Measurements from ENCODE around the gene IGSF10.
A peak's percentile ranks its signal among the peaks of the same experiment; 100 is the strongest.

Gene IGSF10

GRCh38 chr3:151460228-151460627, 633 bp downstream of the IGSF10 start:
- no peak for DNase-seq (ENCODE audit: low spot score)

- DNase-seq (ENCODE audit: low spot score): no peak
These were observed 1.5 kb downstream of the IGSF10 start for GRCh38 chr3:151459358-151459757.

- no peak for DNase-seq (ENCODE audit: low spot score)
These were observed 4.8 kb downstream of the IGSF10 start for GRCh38 chr3:151456065-151456464.

GRCh38 chr3:151452841-151453240, 8.0 kb downstream of the IGSF10 start:
- DNase-seq (ENCODE audit: low spot score): no peak

DNA sequence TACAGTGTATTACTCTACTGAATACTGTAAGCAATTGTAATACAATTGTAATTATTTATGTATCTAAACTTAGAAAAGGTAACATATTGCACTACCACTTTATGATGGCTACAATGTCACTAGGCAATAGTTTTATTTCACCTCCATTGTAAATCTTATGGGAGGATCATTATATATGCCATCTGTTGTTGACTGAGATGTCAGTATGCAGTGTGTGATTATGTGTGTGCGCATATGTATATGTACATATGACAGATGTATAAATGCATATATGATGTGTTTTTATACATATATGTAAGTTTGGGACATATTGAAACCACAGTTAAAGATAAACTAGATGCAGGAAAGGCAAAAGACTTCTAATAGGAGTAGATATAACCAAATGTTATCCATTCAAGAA, 8.5 kb downstream of the IGSF10 start:
- DNase-seq (ENCODE audit: low spot score): no peak

DNA sequence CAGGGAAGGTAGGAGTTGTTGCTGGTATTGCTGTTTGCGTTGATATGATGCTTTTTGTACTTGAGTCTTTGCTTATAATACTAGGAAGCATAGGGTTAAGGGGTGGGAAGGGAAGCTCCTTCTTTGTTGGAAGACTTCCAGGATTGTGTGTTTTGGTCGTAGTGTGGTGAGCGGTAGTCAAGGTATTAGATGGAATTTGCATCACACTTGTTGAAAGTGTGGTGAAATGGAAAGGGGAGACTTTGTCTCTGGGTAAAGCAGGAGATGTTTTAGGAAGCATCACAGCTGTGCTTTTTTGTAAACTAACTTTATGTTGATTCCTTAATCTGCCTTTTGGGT, 14.9 kb downstream of the IGSF10 start:
- no peak for DNase-seq (ENCODE audit: low spot score)

- DNase-seq (ENCODE audit: low spot score): peak; percentile 76
These were observed 15.4 kb downstream of the IGSF10 start for GRCh38 chr3:151445273-151446001.

GRCh38 chr3:151443583-151443982, 17.3 kb downstream of the IGSF10 start:
- DNase-seq (ENCODE audit: low spot score): no peak

DNA sequence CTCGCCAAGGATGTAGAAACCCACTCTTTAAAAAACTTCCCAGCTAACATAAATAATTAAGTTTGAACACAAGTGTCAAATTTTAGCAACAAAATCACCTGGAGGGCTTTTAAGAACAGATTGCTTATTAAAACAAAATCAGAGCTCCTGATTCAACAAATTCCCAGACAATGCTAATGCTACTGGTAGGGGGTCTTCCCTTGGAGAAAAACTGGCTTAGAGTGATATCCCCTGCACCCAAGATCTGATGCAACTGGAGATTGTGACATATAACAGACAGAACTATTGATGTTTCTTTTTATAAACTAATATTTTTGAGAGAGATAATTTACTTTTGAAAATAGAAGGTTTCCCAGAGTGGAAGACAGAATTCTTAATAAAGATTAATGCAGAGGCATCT, 19.9 kb downstream of the IGSF10 start:
- no peak for DNase-seq (ENCODE audit: low spot score)

GRCh38 chr3:151439652-151440125, 21.2 kb downstream of the IGSF10 start:
- peak; percentile 66 for DNase-seq (ENCODE audit: low spot score)

- no peak for DNase-seq (ENCODE audit: low spot score)
These were observed 23.0 kb downstream of the IGSF10 start for GRCh38 chr3:151437906-151438305.

- DNase-seq (ENCODE audit: low spot score): no peak
These were observed 24.0 kb downstream of the IGSF10 start for GRCh38 chr3:151436675-151437446.

DNA sequence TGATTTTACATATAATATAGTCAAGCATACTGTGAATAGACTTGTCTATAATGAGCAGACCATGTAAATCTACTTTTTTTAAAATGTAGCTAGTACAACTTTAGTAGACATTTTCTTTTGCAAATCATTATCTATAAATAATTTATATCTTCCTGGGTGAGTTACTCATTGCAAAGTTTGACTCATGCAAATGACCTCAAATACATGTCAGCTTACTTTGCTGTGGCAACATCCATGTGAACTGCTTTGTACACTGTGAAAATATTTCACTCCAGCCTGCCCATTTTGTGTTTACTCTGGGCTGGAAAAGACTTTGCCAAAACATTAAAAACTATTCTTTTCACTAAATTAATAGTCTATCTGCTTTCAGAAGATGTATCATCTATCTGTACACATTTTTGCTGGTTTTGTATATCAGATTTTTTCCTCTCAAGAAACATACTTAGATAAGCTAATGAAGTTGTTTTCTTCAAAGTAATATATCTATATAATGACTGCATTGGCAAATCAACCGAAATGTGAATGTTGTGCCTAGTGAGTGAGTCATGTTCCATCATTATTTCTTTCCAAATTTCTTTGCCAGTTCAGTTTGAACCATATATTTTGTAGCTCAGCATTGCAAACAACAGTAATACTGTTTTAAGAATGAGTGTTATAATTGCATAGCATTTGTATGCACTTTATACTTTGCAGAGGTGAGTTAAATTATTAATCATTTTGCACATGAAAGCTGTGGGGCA, 26.5 kb downstream of the IGSF10 start:
- DNase-seq (ENCODE audit: low spot score): no peak

- no peak for DNase-seq (ENCODE audit: low spot score)
These were observed 28.1 kb downstream of the IGSF10 start for GRCh38 chr3:151432616-151433372.

DNA sequence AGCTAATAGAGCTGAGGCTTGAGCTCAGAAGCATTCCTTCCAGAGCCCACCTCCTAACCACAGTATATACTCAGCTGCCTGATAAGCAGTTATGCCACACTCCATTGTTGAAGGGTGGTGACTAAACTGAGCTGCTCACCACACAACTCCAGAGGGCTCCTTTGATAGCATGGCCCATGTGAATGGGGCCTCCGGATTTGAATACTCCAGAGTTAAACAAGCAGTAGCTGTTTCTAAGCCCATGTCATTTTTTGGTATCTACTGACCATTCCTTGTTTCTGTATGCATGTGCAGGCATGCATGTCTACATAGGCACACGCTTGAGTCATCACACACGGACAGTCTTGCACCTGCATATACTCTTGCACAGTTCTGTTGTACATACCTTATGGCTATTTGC, 28.9 kb downstream of the IGSF10 start:
- no peak for DNase-seq (ENCODE audit: low spot score)

DNA sequence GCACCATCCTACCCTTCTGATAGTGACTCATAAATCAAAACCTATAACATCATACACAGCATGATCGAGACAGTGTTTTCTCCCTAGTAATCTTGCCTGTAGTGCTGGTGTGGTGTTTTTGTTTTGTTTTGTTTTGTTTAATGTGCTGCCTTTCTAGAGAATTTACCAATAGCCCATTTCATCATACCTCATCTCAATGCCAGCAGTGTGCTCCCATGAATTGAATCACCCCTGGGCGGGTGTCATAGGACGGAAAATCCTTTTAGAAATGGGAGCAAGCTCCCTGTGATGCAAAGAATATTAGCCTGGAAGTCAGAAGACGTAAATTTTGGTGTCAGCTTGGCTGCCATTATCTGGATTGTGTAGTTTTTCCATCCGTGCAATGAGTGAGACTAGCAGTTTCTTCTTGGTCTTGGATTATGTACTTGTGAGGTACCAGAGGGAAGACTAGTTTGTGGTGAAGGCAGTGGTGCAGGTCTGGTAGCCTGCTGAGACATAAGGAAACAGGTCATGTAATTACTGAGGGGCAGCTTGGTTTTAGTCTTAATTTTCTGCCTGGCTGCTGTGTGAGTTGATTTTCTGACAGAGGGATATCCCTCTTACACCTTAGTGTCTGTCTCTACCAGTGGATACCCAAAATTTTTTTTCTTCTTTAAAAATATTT, 29.9 kb downstream of the IGSF10 start:
- no peak for DNase-seq (ENCODE audit: low spot score)

GRCh38 chr3:151428386-151428785, 32.5 kb downstream of the IGSF10 start:
- DNase-seq (ENCODE audit: low spot score): no peak

- DNase-seq (ENCODE audit: low spot score): no peak
These were observed 34.6 kb downstream of the IGSF10 start for GRCh38 chr3:151426341-151426657.

DNA sequence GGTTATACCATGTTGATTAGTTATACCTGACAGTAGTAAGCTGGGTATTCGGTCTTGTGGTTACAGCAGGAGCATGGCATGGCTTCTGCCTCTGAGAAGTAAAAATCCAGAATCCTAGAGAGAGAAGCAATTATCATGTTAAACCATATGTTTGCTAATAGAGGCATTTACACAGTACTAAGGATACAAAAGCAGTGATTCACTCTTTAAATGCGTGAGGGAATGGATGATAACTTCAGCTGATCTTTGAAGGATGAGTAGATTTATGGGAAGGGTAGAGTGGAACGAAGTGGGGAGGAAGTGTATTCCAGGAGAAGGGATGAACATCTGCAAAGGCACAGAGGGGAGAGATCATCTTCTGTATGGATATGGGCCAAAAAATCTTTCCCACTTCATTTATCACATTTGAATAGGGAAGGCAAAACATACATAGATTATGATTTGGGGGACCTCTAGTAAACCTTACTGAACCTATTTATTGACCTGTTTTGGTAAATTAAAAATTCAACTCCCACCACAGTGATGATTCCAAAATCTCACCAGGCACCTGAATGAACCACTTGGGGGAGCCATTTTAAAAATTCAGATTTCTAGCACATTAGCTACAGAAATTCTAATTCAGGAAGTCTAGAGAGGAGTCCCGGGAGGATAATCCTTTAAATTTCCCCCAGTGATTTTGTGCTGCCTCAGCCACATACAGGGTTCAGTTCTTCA, 35.1 kb downstream of the IGSF10 start:
- no peak for DNase-seq (ENCODE audit: low spot score)

- no peak for DNase-seq (ENCODE audit: low spot score)
These were observed 37.8 kb downstream of the IGSF10 start for GRCh38 chr3:151423091-151423490.

DNA sequence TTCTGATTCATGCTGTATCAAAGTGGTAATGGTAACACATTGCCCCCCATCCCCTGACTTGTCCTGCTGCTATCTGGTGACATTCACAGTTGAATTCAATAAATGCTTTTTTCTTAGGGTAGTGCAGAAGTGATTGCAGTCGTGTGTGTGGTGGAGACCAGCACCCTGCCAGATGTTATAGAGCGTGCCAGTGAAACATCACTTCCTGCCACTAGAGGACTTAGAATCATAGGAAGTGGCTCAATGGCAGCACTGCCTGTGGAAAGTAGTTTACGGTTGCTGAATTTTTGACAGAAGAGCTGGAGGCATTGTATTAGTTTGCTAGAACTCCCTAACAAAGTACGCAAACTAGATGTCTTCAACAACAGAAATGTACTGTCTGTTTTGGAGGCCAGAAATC, 38.9 kb downstream of the IGSF10 start:
- no peak for DNase-seq (ENCODE audit: low spot score)
